HG03045 (cell line): ENCODE data around the gene CPA1.

Experiments
- ATAC-seq: cut with Tn5 transposase; IDR thresholded peaks from one replicate; pipeline ENCODE4 v1.9.1; 2021; ENCODE audit warnings: mild to moderate bottlenecking, moderate library complexity; ENCODE audit not compliant: unreplicated experiment

Gene CPA1

GRCh38 chr7:130379921-130380860, at the start of gene CPA1:
TSS of gene CPA1 (plus strand) at chr7:130380494. CDS start at chr7:130380521, 27 bp downstream.
- ATAC-seq = no peak

GRCh38 chr7:130332259-130333053, 47.8 kb upstream of the CPA1 start:
- ATAC-seq = no peak

- ATAC-seq = no peak
These were observed 46.5 kb upstream of the CPA1 start for GRCh38 chr7:130333832-130334231.

- no peak for ATAC-seq
These were observed 46.0 kb upstream of the CPA1 start for GRCh38 chr7:130334274-130334673.

GRCh38 chr7:130337410-130337971, 42.8 kb upstream of the CPA1 start:
- ATAC-seq = no peak

- ATAC-seq = no peak
These were observed 42.1 kb upstream of the CPA1 start for GRCh38 chr7:130338233-130338632.

GRCh38 chr7:130341882-130342281, 38.4 kb upstream of the CPA1 start:
- ATAC-seq = no peak

GRCh38 chr7:130342701-130343380, 37.5 kb upstream of the CPA1 start:
- ATAC-seq = no peak

GRCh38 chr7:130344271-130344866, 35.9 kb upstream of the CPA1 start, which contains the start of gene CPA5:
TSS of gene CPA5 (plus strand) at chr7:130344816. CDS start at chr7:130346486, 1,670 bp downstream.
- ATAC-seq = no peak

- no peak for ATAC-seq
These were observed 35.2 kb upstream of the CPA1 start for GRCh38 chr7:130345136-130345535.

GRCh38 chr7:130345725-130346124, 34.6 kb upstream of the CPA1 start:
- no peak for ATAC-seq

GRCh38 chr7:130346177-130346905, 34.0 kb upstream of the CPA1 start:
- ATAC-seq = no peak

GRCh38 chr7:130346941-130347340, 33.4 kb upstream of the CPA1 start:
- no peak for ATAC-seq

- ATAC-seq = no peak
These were observed 30.1 kb upstream of the CPA1 start for GRCh38 chr7:130349911-130350782.

- ATAC-seq = no peak
These were observed 29.1 kb upstream of the CPA1 start for GRCh38 chr7:130350945-130351790.

GRCh38 chr7:130351791-130352090, 28.6 kb upstream of the CPA1 start:
- ATAC-seq = no peak

- no peak for ATAC-seq
These were observed 27.9 kb upstream of the CPA1 start for GRCh38 chr7:130352194-130353074.
